Mesenteric fat pad (tissue), 1 donor: Measurements from ENCODE around the gene CASP2. TPM values are rescaled to one million over a fixed set of nuclear protein-coding genes. Genes with fewer than 3 reads are reported as not detected.
"Not testable (repeated sequence)": the region's sequence is repeated elsewhere in the genome, so short reads cannot be mapped to it uniquely, and the experiment has no call there.

Experiments used
- DNase-seq: peaks from one replicate; pipeline ENCODE4 v3.0.0-alpha.2; 2020; ENCODE audit warnings: low spot score
- total RNA-seq: library from RNA; stranded (reverse); fragmentation: NEBNext Ultra II Directional; extraction: Animal tissue kit (Norgen Biotek cat#: 25700); gene quantifications from one replicate; pipeline ENCODE4 v1.2.1, GENCODE V29; 2021
- donor health status: DM: yes; HTN: yes; CAD: no.

The CASP2 gene
- total RNA-seq, 1 donor from 2014 or later, result 19.0 TPM

- DNase-seq, result not testable (repeated sequence)
Measured at GRCh38 chr7:143289888-143290287, 1.7 kb downstream of the CASP2 start.

GRCh38 chr7:143290293-143290692 lies 2.1 kb downstream of the CASP2 start:
- no peak for DNase-seq

- no peak for DNase-seq
Measured at GRCh38 chr7:143292876-143293275, 4.7 kb downstream of the CASP2 start.

- DNase-seq, result no peak
Measured at GRCh38 chr7:143295870-143296269, 7.7 kb downstream of the CASP2 start.

GRCh38 chr7:143296686-143297085 lies 8.5 kb downstream of the CASP2 start:
- no peak for DNase-seq

GRCh38 chr7:143299346-143299745 lies 11.2 kb downstream of the CASP2 start:
- no peak for DNase-seq

- DNase-seq, result no peak
Measured at GRCh38 chr7:143299840-143300239, 11.7 kb downstream of the CASP2 start.

- DNase-seq, result no peak
Measured at GRCh38 chr7:143300959-143301935, 13.1 kb downstream of the CASP2 start.

GRCh38 chr7:143303733-143304132 lies 15.6 kb downstream of the CASP2 start:
- DNase-seq, result no peak

GRCh38 chr7:143304938-143305337 lies 16.8 kb downstream of the CASP2 start:
- no peak for DNase-seq

- no peak for DNase-seq
Measured at GRCh38 chr7:143305423-143306070, 17.4 kb downstream of the CASP2 start.

GRCh38 chr7:143308632-143309031 lies 20.5 kb downstream of the CASP2 start:
- DNase-seq, result no peak

GRCh38 chr7:143314127-143314526 lies 26.0 kb downstream of the CASP2 start:
- no peak for DNase-seq

- DNase-seq, result no peak
Measured at GRCh38 chr7:143315776-143316175, 27.6 kb downstream of the CASP2 start, which contains the start of gene CLCN1. Gene CLCN1, plus strand, starts transcription at chr7:143316111. Its CDS starts 102 bp downstream, at chr7:143316213.

- DNase-seq, result no peak
Measured at GRCh38 chr7:143316492-143316891, 28.3 kb downstream of the CASP2 start.

- no peak for DNase-seq
Measured at GRCh38 chr7:143318661-143319060, 30.5 kb downstream of the CASP2 start.

GRCh38 chr7:143320620-143321019 lies 32.5 kb downstream of the CASP2 start:
- DNase-seq, result no peak

- DNase-seq, result no peak
Measured at GRCh38 chr7:143321242-143321641, 33.1 kb downstream of the CASP2 start.

GRCh38 chr7:143321734-143322133 lies 33.6 kb downstream of the CASP2 start:
- no peak for DNase-seq

- no peak for DNase-seq
Measured at GRCh38 chr7:143322760-143323633, 34.8 kb downstream of the CASP2 start.

GRCh38 chr7:143323653-143324052 lies 35.5 kb downstream of the CASP2 start:
- no peak for DNase-seq
